HG03280 (cell line): ENCODE results near the gene CENPP.

Experiments
- ATAC-seq: cut with Tn5 transposase; IDR thresholded peaks from one replicate; pipeline ENCODE4 v1.9.1; 2021; ENCODE audit warnings: mild to moderate bottlenecking, moderate library complexity; ENCODE audit not compliant: unreplicated experiment

The CENPP gene

GRCh38 chr9:92650839-92651621 lies 325.3 kb downstream of the CENPP start:
- ATAC-seq = no peak

DNA sequence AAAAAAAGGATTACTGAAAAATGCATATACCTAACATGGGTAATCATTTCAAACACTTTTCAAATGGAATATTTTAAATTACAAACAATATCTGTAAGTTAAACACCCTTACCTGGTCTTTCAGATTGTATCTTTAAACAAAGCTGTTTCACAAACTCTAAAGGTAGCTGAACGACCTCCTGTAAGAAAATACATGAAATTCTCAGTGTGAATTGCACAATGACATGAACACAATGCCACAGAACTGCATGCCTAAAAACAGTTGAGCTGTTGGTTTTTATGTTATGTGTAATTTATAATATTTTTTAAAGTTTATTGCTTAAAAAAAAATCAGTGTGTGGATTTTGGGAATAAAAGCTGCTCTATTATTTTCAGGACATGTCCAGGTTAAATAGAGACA lies 326.7 kb downstream of the CENPP start:
- ATAC-seq = no peak

DNA sequence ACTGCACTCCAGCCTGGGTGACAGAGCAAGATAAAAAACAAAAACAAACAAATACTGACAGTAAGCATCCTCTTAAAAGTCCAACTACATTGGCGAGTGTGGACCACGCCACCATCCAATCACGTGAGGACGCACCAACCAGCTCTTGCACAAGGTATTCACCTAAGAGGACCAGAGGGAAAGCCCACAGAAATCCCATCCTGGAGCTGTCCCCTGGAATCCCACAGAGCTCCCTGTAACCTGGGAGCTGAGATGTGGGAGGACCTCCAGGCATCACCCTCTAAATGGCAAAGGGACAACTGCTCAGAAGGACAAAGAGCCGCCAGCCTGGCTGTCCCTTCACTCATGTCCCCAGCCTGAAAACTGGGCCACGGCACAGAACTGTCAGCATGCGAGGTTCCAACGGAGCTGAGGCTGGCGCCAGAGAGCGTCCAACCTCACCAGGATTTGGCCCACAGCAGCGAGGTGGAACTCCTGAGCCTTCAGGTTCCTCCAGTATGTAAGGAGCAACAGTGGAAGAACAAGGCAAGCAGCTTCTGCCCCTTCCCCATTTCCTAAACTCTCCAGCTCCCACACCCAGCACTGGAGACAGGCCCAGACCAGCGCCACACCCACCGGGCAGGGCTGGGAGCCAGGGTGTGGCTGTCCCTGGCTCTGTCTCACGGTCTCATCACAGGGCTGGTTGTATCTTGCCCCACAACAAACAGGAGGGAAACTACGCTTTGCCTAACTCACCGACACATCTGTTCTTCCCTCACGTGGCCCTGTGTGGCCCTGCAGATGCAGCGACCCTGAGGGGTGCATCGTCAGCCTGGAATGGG lies 328.9 kb downstream of the CENPP start:
- no peak for ATAC-seq

DNA sequence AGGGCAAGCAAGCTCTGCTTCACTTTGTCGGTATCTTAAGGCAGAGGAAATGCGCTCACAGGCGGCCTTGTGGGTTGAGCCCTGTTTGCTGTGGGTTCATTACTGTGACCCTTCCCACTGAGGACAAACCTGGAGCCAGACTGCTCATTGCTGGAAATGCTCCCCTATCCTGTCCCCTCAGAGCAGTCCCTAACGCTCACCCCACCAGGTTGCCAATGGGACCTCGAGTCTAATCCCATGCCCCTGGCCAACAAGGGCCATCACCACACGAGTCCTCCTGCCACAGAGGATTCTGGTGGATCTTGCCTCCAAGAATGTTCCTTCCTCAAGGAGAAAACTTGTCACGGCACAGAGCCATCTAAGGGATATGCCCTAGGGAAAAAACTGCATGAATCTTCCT lies 329.6 kb downstream of the CENPP start:
- ATAC-seq = no peak

GRCh38 chr9:92655896-92656536 lies 330.3 kb downstream of the CENPP start:
- ATAC-seq = no peak

GRCh38 chr9:92656537-92656925 lies 330.8 kb downstream of the CENPP start:
- no peak for ATAC-seq

DNA sequence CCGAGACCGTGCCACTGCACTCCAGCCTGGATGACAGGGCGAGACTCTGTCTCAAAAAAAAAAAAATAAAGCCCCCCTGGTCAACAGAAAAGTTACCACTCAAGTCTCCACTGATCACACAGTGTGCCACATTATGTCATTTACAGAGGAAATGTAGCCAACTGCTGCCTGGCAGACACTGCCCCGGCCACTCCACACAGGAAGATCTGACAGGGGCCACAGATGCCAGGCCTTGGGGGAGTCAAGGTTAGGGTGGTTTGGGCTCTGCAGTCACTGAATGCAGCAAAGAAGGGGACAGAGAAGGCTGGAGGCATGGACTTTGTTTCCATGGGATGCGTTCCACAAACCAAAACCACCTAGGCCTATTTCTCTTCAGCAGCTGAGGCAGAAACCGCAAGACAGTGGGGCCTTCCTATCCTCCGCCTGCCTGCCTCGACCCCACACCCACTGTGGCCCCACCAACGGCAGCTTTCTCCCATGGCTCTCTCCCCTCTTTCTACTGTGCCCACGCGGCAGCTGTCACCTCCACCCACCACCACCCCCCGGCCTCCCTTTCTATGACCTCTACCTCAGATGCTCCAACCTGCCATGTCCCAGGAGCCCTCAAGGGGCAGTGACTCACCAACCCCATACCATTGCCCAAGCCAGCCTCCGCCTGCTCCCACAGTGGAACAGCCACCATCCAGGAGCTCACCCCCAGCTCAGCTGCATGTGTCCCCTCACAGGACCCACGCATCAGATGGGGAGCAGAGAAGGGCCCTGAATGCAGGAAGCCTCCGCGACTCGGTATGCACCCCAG lies 331.7 kb downstream of the CENPP start:
- ATAC-seq = no peak

GRCh38 chr9:92658176-92658575 lies 332.4 kb downstream of the CENPP start:
- ATAC-seq = no peak

GRCh38 chr9:92658611-92659010 lies 332.9 kb downstream of the CENPP start:
- no peak for ATAC-seq

GRCh38 chr9:92659601-92660000 lies 333.8 kb downstream of the CENPP start:
- ATAC-seq = no peak

GRCh38 chr9:92660266-92660665 lies 334.5 kb downstream of the CENPP start:
- ATAC-seq = no peak

- no peak for ATAC-seq
These were observed 335.4 kb downstream of the CENPP start for GRCh38 chr9:92661127-92661526.

DNA sequence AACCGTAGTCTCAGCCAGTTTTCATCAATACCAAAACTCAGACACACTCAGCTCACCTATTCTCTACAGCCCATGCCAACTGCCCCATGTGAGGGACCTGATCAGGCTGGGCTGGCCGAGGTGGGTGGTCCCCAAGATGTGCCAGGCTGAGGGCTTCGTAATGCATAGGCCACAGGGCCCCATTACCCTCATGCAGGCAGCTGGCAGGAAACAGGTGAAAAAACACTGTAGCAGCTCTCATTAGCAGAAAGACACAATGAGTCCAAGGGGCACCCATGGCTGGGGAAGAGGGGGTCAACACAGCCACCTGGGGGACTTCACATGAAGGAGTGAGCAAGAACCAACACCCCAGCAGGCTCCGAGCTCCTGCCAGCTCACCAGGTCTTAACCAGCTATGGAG lies 336.0 kb downstream of the CENPP start:
- ATAC-seq = no peak

DNA sequence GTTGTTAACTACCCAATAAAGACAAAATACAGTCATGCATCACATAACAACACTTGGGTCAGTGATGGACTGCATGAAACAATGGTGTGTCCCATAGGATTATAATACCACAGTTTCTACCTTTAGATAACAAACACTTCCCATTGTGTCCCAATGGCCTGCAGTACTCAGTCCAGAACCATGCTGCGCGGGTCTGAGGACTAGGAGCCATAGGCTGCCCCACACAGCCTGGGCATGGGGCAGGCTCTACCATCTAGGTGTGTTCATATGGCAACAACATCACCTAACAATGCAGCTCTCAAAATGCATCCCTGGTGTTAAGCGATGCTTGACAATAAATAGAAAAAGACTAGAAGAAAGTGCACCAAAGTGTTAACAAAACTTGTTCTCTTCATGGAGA lies 337.4 kb downstream of the CENPP start:
- no peak for ATAC-seq

DNA sequence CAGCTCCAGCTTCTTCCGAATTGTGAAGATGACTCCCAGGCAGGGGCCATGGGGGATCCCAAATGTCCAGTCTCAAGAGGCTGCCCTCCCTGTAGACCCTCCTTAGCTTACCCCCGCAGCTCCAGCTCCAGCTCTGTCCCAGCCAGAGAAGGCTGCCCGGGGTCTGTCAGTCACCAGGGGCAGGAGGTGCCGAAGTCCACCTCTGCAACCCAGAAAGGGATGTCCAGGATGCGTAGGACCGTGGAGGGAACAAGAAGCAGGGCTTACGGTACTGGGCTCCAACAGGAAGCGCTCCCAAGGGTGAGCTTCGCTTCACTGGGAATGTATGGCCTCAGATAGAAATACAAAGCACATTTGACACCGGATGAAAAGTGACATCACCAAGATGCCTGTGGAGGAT lies 338.2 kb downstream of the CENPP start:
- ATAC-seq = no peak

- ATAC-seq = no peak
These were observed 338.8 kb downstream of the CENPP start for GRCh38 chr9:92664394-92665152.

DNA sequence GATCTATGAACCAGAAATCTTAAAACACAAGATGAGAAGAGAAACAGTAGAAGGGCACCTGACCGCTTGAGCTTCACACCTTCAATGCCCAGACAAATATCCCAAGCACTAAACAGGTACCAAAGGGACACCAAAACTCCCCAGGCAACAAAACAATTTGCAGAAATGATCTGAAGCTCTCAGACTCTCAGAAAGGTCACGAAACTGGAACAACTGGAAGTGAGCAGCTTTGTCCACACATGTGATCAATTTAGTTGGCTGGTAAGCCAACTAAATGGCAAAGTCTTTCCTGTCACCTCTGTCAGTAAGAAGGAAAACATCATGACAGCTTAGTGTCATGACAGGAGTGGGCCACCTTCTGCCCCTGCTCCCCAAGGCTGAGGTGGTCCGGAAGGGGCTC lies 340.1 kb downstream of the CENPP start:
- no peak for ATAC-seq

GRCh38 chr9:92666236-92666635 lies 340.5 kb downstream of the CENPP start:
- ATAC-seq = no peak

GRCh38 chr9:92666912-92667532 lies 341.3 kb downstream of the CENPP start:
- ATAC-seq = no peak
